KBM-7 (cell line): Measurements from ENCODE around the gene CFAP161.

Experiments used
- DNase-seq: peaks from one replicate; pipeline ENCODE4 v3.0.0-alpha.2; 2015
- in situ Hi-C: fragments of 300-500 bp; cut with MboI; formaldehyde crosslinking; loops from 2 replicates; pipeline ENCODE4 v1.14.3; 2020; ENCODE audit warnings: low sequenced_read_pairs, low pct_unique_long_range_greater_than_20kb, mixed read lengths

CFAP161 gene

GRCh38 chr15:81197688-81198281 lies 63.7 kb downstream of the CFAP161 start:
- DNase-seq: no peak
- in situ Hi-C loops: no loop called here
